ENCODE data around the gene COASY.

GRCh38 chr17:42591411-42591810 lies 29.5 kb downstream of the COASY start:
- TF ChIP-seq CTCF (IDR thresholded peaks at IDR 0.05), result no peak
- TF ChIP-seq POLR2AphosphoS5 (IDR thresholded peaks at IDR 0.05), result no peak

Measured in prostate gland (tissue), 2 donors.